ENCODE results near the gene SVEP1. TPM values are rescaled to one million over a fixed set of nuclear protein-coding genes. Genes with fewer than 3 reads are reported as not detected.

Gene SVEP1
- total and polyA plus RNA-seq, 2 experiments from 2014 or later = 0.18 to 0.63 TPM

DNA sequence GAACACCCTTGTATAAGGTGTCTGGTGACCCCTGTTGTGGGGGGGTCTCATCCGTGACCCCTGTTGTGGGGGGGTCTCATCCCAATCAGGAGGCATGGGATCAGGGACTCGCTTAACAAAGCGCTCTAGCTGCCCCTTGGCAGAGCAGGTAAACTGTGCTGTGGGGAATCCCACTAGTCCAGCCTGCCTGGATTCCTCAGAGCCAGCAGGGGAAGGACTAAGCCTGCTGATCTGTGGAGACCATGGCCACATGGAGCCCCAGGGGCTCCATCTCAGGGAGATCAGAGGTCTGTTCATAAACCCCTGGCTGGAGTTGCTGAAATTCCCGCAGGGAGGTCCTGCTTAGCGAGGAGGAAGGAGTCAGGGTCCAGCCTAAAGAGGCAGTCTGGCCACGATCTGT is 196.1 kb downstream of the SVEP1 start:
- Mint-ChIP-seq H3K4me1 (peaks cover 2% of the 10 kb centered on the region; the same call in 2 of the 3 replicates), H3K4me3 (no peak overlapping the region), H3K27ac (no peak overlapping the region), H3K36me3 (ENCODE audit: low read depth) (no peaks in the 10 kb centered on the region), H3K9me3 (no peaks in the 10 kb centered on the region), H3K27me3 (ENCODE audit: insufficient read depth, low read depth, poor library complexity) (no peaks in the 10 kb centered on the region)
- DNase-seq (ENCODE audit: low spot score) (no peak), ATAC-seq (no peak)
- Histone ChIP-seq H3K27ac (ENCODE audit: low read depth) (no peak overlapping the region), H2AFZ (no peak overlapping the region), H3F3A (replicated peaks; ENCODE audit: low read depth) (no peaks in the 10 kb centered on the region), H3K36me3 (ENCODE audit: insufficient read depth) (no peaks in the 10 kb centered on the region), H3K27me3 (ENCODE audit: insufficient read depth) (no peaks in the 10 kb centered on the region), H3K79me2 (replicated peaks; ENCODE audit: insufficient read depth) (no peaks in the 10 kb centered on the region), H4K20me1 (replicated peaks; ENCODE audit: insufficient read depth) (no peaks in the 10 kb centered on the region), H3K4me3 (no peak overlapping the region), H3K9me2 (ENCODE audit: insufficient read depth) (no peaks in the 10 kb centered on the region), H3K4me2 (no peak overlapping the region), H3K4me1 (ENCODE audit: insufficient read depth) (no peaks in the 10 kb centered on the region)
- no peak for TF ChIP-seq CREB1 (CRISPR knock-in tag; IDR thresholded peaks at IDR 0.05; ENCODE audit: low read depth)
- no peak for TF ChIP-seq POLR2AphosphoS5 (IDR thresholded peaks at IDR 0.05; ENCODE audit: low read depth)
- TF ChIP-seq STAT1 (IDR thresholded peaks at IDR 0.05; ENCODE audit: unreplicated experiment) = no peak
- no peak for TF ChIP-seq EZH2phosphoT487 (IDR thresholded peaks at IDR 0.05; ENCODE audit: unreplicated experiment)
- TF ChIP-seq, protein P1, sequence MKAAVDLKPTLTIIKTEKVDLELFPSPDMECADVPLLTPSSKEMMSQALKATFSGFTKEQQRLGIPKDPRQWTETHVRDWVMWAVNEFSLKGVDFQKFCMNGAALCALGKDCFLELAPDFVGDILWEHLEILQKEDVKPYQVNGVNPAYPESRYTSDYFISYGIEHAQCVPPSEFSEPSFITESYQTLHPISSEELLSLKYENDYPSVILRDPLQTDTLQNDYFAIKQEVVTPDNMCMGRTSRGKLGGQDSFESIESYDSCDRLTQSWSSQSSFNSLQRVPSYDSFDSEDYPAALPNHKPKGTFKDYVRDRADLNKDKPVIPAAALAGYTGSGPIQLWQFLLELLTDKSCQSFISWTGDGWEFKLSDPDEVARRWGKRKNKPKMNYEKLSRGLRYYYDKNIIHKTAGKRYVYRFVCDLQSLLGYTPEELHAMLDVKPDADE (IDR thresholded peaks at IDR 0.05) = no peak
- no peak for TF ChIP-seq NANOG (IDR thresholded peaks at IDR 0.05; ENCODE audit: borderline replicate concordance)
- TF ChIP-seq, protein P2, sequence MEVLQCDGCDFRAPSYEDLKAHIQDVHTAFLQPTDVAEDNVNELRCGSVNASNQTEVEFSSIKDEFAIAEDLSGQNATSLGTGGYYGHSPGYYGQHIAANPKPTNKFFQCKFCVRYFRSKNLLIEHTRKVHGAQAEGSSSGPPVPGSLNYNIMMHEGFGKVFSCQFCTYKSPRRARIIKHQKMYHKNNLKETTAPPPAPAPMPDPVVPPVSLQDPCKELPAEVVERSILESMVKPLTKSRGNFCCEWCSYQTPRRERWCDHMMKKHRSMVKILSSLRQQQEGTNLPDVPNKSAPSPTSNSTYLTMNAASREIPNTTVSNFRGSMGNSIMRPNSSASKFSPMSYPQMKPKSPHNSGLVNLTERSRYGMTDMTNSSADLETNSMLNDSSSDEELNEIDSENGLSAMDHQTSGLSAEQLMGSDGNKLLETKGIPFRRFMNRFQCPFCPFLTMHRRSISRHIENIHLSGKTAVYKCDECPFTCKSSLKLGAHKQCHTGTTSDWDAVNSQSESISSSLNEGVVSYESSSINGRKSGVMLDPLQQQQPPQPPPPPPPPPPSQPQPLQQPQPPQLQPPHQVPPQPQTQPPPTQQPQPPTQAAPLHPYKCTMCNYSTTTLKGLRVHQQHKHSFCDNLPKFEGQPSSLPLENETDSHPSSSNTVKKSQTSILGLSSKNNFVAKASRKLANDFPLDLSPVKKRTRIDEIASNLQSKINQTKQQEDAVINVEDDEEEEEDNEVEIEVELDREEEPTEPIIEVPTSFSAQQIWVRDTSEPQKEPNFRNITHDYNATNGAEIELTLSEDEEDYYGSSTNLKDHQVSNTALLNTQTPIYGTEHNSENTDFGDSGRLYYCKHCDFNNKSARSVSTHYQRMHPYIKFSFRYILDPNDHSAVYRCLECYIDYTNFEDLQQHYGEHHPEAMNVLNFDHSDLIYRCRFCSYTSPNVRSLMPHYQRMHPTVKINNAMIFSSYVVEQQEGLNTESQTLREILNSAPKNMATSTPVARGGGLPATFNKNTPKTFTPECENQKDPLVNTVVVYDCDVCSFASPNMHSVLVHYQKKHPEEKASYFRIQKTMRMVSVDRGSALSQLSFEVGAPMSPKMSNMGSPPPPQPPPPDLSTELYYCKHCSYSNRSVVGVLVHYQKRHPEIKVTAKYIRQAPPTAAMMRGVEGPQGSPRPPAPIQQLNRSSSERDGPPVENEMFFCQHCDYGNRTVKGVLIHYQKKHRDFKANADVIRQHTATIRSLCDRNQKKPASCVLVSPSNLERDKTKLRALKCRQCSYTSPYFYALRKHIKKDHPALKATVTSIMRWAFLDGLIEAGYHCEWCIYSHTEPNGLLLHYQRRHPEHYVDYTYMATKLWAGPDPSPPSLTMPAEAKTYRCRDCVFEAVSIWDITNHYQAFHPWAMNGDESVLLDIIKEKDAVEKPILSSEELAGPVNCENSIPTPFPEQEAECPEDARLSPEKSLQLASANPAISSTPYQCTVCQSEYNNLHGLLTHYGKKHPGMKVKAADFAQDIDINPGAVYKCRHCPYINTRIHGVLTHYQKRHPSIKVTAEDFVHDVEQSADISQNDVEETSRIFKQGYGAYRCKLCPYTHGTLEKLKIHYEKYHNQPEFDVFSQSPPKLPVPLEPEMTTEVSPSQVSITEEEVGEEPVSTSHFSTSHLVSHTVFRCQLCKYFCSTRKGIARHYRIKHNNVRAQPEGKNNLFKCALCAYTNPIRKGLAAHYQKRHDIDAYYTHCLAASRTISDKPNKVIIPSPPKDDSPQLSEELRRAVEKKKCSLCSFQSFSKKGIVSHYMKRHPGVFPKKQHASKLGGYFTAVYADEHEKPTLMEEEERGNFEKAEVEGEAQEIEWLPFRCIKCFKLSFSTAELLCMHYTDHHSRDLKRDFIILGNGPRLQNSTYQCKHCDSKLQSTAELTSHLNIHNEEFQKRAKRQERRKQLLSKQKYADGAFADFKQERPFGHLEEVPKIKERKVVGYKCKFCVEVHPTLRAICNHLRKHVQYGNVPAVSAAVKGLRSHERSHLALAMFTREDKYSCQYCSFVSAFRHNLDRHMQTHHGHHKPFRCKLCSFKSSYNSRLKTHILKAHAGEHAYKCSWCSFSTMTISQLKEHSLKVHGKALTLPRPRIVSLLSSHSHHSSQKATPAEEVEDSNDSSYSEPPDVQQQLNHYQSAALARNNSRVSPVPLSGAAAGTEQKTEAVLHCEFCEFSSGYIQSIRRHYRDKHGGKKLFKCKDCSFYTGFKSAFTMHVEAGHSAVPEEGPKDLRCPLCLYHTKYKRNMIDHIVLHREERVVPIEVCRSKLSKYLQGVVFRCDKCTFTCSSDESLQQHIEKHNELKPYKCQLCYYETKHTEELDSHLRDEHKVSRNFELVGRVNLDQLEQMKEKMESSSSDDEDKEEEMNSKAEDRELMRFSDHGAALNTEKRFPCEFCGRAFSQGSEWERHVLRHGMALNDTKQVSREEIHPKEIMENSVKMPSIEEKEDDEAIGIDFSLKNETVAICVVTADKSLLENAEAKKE (CRISPR knock-in tag; IDR thresholded peaks at IDR 0.05) = no peak
- TF ChIP-seq EZH2 (IDR thresholded peaks at IDR 0.05; ENCODE audit: low read depth, unreplicated experiment) = no peak
- TF ChIP-seq, protein P3, sequence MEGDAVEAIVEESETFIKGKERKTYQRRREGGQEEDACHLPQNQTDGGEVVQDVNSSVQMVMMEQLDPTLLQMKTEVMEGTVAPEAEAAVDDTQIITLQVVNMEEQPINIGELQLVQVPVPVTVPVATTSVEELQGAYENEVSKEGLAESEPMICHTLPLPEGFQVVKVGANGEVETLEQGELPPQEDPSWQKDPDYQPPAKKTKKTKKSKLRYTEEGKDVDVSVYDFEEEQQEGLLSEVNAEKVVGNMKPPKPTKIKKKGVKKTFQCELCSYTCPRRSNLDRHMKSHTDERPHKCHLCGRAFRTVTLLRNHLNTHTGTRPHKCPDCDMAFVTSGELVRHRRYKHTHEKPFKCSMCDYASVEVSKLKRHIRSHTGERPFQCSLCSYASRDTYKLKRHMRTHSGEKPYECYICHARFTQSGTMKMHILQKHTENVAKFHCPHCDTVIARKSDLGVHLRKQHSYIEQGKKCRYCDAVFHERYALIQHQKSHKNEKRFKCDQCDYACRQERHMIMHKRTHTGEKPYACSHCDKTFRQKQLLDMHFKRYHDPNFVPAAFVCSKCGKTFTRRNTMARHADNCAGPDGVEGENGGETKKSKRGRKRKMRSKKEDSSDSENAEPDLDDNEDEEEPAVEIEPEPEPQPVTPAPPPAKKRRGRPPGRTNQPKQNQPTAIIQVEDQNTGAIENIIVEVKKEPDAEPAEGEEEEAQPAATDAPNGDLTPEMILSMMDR (conservative IDR thresholded peaks at IDR 0.05; ENCODE audit: low read depth in 2 of 2) = no peak
- no peak for TF ChIP-seq ZNF114 (CRISPR knock-in tag; IDR thresholded peaks at IDR 0.05)
- TF ChIP-seq JUNB (IDR thresholded peaks at IDR 0.05; ENCODE audit: unreplicated experiment) = no peak
- no peak for TF ChIP-seq ZNF331 (CRISPR knock-in tag; IDR thresholded peaks at IDR 0.05; ENCODE audit: low read depth)
- TF ChIP-seq, protein P4, sequence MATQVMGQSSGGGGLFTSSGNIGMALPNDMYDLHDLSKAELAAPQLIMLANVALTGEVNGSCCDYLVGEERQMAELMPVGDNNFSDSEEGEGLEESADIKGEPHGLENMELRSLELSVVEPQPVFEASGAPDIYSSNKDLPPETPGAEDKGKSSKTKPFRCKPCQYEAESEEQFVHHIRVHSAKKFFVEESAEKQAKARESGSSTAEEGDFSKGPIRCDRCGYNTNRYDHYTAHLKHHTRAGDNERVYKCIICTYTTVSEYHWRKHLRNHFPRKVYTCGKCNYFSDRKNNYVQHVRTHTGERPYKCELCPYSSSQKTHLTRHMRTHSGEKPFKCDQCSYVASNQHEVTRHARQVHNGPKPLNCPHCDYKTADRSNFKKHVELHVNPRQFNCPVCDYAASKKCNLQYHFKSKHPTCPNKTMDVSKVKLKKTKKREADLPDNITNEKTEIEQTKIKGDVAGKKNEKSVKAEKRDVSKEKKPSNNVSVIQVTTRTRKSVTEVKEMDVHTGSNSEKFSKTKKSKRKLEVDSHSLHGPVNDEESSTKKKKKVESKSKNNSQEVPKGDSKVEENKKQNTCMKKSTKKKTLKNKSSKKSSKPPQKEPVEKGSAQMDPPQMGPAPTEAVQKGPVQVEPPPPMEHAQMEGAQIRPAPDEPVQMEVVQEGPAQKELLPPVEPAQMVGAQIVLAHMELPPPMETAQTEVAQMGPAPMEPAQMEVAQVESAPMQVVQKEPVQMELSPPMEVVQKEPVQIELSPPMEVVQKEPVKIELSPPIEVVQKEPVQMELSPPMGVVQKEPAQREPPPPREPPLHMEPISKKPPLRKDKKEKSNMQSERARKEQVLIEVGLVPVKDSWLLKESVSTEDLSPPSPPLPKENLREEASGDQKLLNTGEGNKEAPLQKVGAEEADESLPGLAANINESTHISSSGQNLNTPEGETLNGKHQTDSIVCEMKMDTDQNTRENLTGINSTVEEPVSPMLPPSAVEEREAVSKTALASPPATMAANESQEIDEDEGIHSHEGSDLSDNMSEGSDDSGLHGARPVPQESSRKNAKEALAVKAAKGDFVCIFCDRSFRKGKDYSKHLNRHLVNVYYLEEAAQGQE (IDR thresholded peaks at IDR 0.05; ENCODE audit: unreplicated experiment) = no peak
